ENCODE results near the gene CUEDC2.

GRCh38 chr10:102433619-102434046, 1.3 kb upstream of the CUEDC2 start:
- no peak for TF ChIP-seq ZNF263 (CRISPR knock-in tag; IDR thresholded peaks at IDR 0.05; ENCODE audit: low read depth)
- no peak for TF ChIP-seq ZNF416 (CRISPR knock-in tag; IDR thresholded peaks at IDR 0.05)
- TF ChIP-seq CTCF (IDR thresholded peaks at IDR 0.05): no peak

Measured in WTC11 (cell line).